ENCODE results near the gene SRF. TPM values are rescaled to one million over a fixed set of nuclear protein-coding genes. Genes with fewer than 3 reads are reported as not detected.

Gene SRF
- total RNA-seq, 2 donors from 2014 or later: 12.7 to 30.7 TPM

DNA sequence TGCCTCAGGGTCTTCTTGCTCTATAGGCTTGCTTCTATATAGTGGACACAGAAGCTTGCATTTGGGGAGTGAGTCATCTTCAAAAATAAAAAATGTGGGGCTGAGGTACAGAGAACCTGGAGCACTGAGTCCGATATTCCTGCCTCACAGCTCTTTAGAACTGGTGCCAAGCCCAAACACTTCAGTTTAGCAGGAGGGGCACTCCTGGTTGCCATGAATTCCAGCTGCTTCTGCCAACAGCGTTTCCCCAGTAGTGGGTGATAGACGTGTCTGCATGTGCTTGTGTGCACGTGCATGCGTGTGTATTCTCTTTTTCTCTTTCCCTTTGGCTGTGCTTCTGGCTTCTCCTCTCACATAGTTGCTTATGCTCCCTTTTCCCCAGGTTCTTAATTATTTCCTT lies 46.3 kb downstream of the SRF start:
- WGBS, 2 donors: 80 to 82% methylated on average over 5 of the region's 5 CpGs
- no peak overlapping the region for H3K4me3 ChIP-seq
- no peak for ATAC-seq
- peaks cover 0 to 3% of the 10 kb centered on the region in 2 donors for H3K36me3 ChIP-seq (replicated peaks in 1 of 2; ENCODE audit: insufficient read depth in 1 of 2, low read depth in 2 of 2)
- H3K27me3 ChIP-seq: no peaks in the 10 kb centered on the region
- no peak overlapping the region for H3K27ac ChIP-seq
- no peak for DNase-seq
- no peaks in the 10 kb centered on the region for H3K4me1 ChIP-seq
- intact Hi-C loops (cut with DNase I): no loop called here
- H3K9me3 ChIP-seq: no peaks in the 10 kb centered on the region
- TF ChIP-seq CTCF (IDR thresholded peaks at IDR 0.05): no peak
- no peak for TF ChIP-seq POLR2A (IDR thresholded peaks at IDR 0.05)

DNA sequence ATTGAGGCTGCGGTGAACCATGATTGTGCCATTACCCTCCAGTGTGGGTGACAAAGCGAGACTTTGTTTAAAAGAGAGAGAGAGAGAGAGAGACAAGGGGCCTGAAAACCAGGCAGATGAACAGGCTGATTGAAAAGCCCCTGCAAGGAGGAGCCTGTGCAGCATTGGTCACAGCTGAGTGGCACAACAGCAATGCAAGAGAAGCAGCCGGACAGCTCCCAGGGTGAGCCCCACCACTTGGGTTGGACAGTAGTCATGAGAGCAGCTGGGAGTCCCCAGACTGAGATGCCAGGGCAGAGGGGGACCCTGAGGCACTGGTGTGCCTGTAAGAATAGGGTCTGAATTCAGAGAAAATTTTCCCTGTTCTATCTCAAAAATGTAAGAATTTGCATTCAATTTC lies 48.0 kb downstream of the SRF start:
- Histone ChIP-seq H3K4me3 (no peak overlapping the region), H3K36me3 (replicated peaks in 1 of 2; ENCODE audit: insufficient read depth in 1 of 2, low read depth in 2 of 2) (peaks cover 0 to 3% of the 10 kb centered on the region in 2 donors), H3K4me1 (no peaks in the 10 kb centered on the region), H3K27me3 (no peaks in the 10 kb centered on the region), H3K27ac (no peak overlapping the region), H3K9me3 (no peaks in the 10 kb centered on the region)
- DNase-seq (no peak), ATAC-seq (no peak)
- no peak for TF ChIP-seq POLR2A (IDR thresholded peaks at IDR 0.05)
- no peak for TF ChIP-seq CTCF (IDR thresholded peaks at IDR 0.05)
- 94 to 97% methylated on average over 3 of the region's 3 CpGs for WGBS, 2 donors
- intact Hi-C loops (cut with DNase I): no loop called here

- TF ChIP-seq POLR2A (IDR thresholded peaks at IDR 0.05) (no peak), CTCF (IDR thresholded peaks at IDR 0.05) (no peak)
- Histone ChIP-seq H3K27me3 (no peaks in the 10 kb centered on the region), H3K9me3 (no peaks in the 10 kb centered on the region), H3K36me3 (replicated peaks in 1 of 2; ENCODE audit: insufficient read depth in 1 of 2, low read depth in 2 of 2) (peaks cover 0 to 3% of the 10 kb centered on the region in 2 donors), H3K4me3 (no peak overlapping the region), H3K4me1 (no peaks in the 10 kb centered on the region), H3K27ac (no peak overlapping the region)
- no peak for ATAC-seq
- 84 to 90% methylated on average over 7 of the region's 7 CpGs for WGBS, 2 donors
- no peak for DNase-seq
- intact Hi-C loops (cut with DNase I): no loop called here
Measured at GRCh38 chr6:43219814-43220213, 48.7 kb downstream of the SRF start.

GRCh38 chr6:43220439-43220951 lies 49.4 kb downstream of the SRF start:
- no peaks in the 10 kb centered on the region for H3K27me3 ChIP-seq
- WGBS, 2 donors: 89 to 93% methylated on average over 10 to 16 of the region's 16 CpGs
- H3K36me3 ChIP-seq (replicated peaks in 1 of 2; ENCODE audit: insufficient read depth in 1 of 2, low read depth in 2 of 2): peaks cover 0 to 3% of the 10 kb centered on the region in 2 donors
- DNase-seq: no peak
- H3K4me3 ChIP-seq: no peak overlapping the region
- no peaks in the 10 kb centered on the region for H3K9me3 ChIP-seq
- no peak overlapping the region for H3K27ac ChIP-seq
- no peaks in the 10 kb centered on the region for H3K4me1 ChIP-seq
- ATAC-seq: no peak
- no peak for TF ChIP-seq POLR2A (IDR thresholded peaks at IDR 0.05)
- TF ChIP-seq CTCF (IDR thresholded peaks at IDR 0.05): no peak
- intact Hi-C loops (cut with DNase I): no loop called here

All from body of pancreas (tissue), 4 donors.